H1 (cell line): ENCODE measurements around the gene SLC23A2. TPM values are rescaled to one million over a fixed set of nuclear protein-coding genes. Genes with fewer than 3 reads are reported as not detected.

Experiments
- CTCF ChIA-PET: fragments of 300-600 bp; sonication (Branson Sonifier 250); formaldehyde crosslinking; loops from one replicate; lab custom pipeline; 2021; ENCODE audit not compliant: partially characterized antibody; lab: Charles Lee
- POLR2A ChIA-PET: fragments of 300-600 bp; sonication (Branson Sonifier 250); formaldehyde crosslinking; loops from one replicate; lab custom pipeline; 2021; ENCODE audit warnings: inconsistent platforms; ENCODE audit not compliant: partially characterized antibody; lab: Charles Lee
- DNase-seq, 2 experiments: peaks; one replicate each; pipeline versions ENCODE4 v3.0.0 to v3.0.0-alpha.2; 2010 to 2022; ENCODE audit warnings: low spot score in 2 of 2, low read depth in 1 of 2, mixed read lengths in 1 of 2
- FAIRE-seq: peaks from 2 replicates; lab custom pipeline; 2011; peaks lifted over from hg19 to GRCh38; lab: Jason Lieb, UNC
- H2AFZ ChIP-seq: 2 replicates; pipeline ENCODE4 v1.8.1; 2012; ENCODE audit warnings: low read length, inconsistent platforms
- H2AK5ac ChIP-seq: 2 replicates; pipeline ENCODE4 v1.6.1; 2013; ENCODE audit warnings: low read depth, low read length
- H2BK120ac ChIP-seq: replicated peaks from 2 replicates; pipeline ENCODE3; 2013; ENCODE audit warnings: low read depth, low read length, inconsistent platforms
- H2BK12ac ChIP-seq: 2 replicates; pipeline ENCODE4 v1.6.1; 2013; ENCODE audit warnings: low read depth, low read length
- H2BK15ac ChIP-seq: 2 replicates; pipeline ENCODE4 v1.6.1; 2013; ENCODE audit warnings: low read length
- H2BK20ac ChIP-seq: 2 replicates; pipeline ENCODE4 v1.6.1; 2013; ENCODE audit warnings: low read length
- H2BK5ac ChIP-seq: 2 replicates; pipeline ENCODE4 v1.6.1; 2013; ENCODE audit warnings: low read depth, low read length
- H3K14ac ChIP-seq: 2 replicates; pipeline ENCODE4 v1.6.1; 2013; ENCODE audit warnings: inconsistent platforms; ENCODE audit not compliant: insufficient read length
- H3K18ac ChIP-seq: 2 replicates; pipeline ENCODE4 v1.6.1; 2013; ENCODE audit warnings: low read length; ENCODE audit errors: extremely low read depth
- H3K23ac ChIP-seq: 2 replicates; pipeline ENCODE4 v1.6.1; 2013; ENCODE audit warnings: inconsistent platforms; ENCODE audit not compliant: insufficient read length
- H3K23me2 ChIP-seq: 2 replicates; pipeline ENCODE4 v1.6.1; 2013; ENCODE audit warnings: low read depth, low read length
- H3K27ac ChIP-seq: 2 replicates; pipeline ENCODE4 v1.6.1; 2011; ENCODE audit warnings: low read depth, low read length, inconsistent platforms
- H3K27me3 ChIP-seq, 4 experiments: replicated peaks in 1 of 4; 1 replicate in 1 of 4; 2 replicates in 3 of 4; pipeline versions ENCODE4 v1.6.1 to v1.8.1; 2011 to 2013; ENCODE audit warnings: low read length in 3 of 4, mild to moderate bottlenecking in 3 of 4, inconsistent platforms in 2 of 4, mixed read lengths in 2 of 4, moderate library complexity in 1 of 4; ENCODE audit not compliant: control insufficient read depth in 3 of 4, insufficient read depth in 3 of 4; ENCODE audit errors: extremely low read depth in 1 of 4
- H3K36me3 ChIP-seq, 4 experiments: 2 replicates each; pipeline versions ENCODE4 v1.6.1 to v1.8.1; 2011 to 2013; ENCODE audit warnings: mild to moderate bottlenecking in 4 of 4, low read length in 3 of 4, moderate library complexity in 2 of 4, control low read depth in 1 of 4, inconsistent platforms in 1 of 4; ENCODE audit not compliant: insufficient read depth in 4 of 4, control insufficient read depth in 2 of 4
- H3K4ac ChIP-seq: replicated peaks from 2 replicates; pipeline ENCODE3; 2013; ENCODE audit warnings: low read length, low read depth, mixed read lengths, inconsistent platforms; ENCODE audit not compliant: insufficient read length
- H3K4me1 ChIP-seq, 4 experiments: replicated peaks in 1 of 4; 1 replicate in 1 of 4; 2 replicates in 3 of 4; pipeline versions ENCODE4 v1.6.1 to v1.8.1; 2011 to 2013; ENCODE audit warnings: low read length in 3 of 4, inconsistent platforms in 2 of 4, mixed read lengths in 1 of 4; ENCODE audit not compliant: insufficient read depth in 4 of 4, control insufficient read depth in 3 of 4
- H3K4me2 ChIP-seq, 2 experiments: 2 replicates each; pipeline versions ENCODE4 v1.6.1 to v1.8.1; 2011 to 2013; ENCODE audit warnings: low read depth in 2 of 2, low read length in 2 of 2, control low read depth in 1 of 2, inconsistent platforms in 1 of 2, mild to moderate bottlenecking in 1 of 2; ENCODE audit not compliant: insufficient read depth in 1 of 2
- H3K4me3 ChIP-seq, 4 experiments: fragments of 200-600, 300-600 bp in 1 of 4; sonication (generic), shearing (Covaris generic), sonication (Bioruptor Twin) in 1 of 4; 2 replicates each; pipeline versions ENCODE4 v1.5.1 to v1.8.1; 2011 to 2016; ENCODE audit warnings: low read length in 4 of 4, low read depth in 3 of 4, control low read depth in 2 of 4, inconsistent platforms in 2 of 4, mild to moderate bottlenecking in 2 of 4, mixed read lengths in 1 of 4, moderate library complexity in 1 of 4; ENCODE audit not compliant: insufficient read depth in 2 of 4; ENCODE audit errors: extremely low read depth in 1 of 4
- H3K56ac ChIP-seq: replicated peaks from 2 replicates; pipeline ENCODE3; 2013; ENCODE audit warnings: low read depth, mild to moderate bottlenecking, mixed read lengths, low read length, inconsistent platforms; ENCODE audit not compliant: insufficient read length
- H3K79me1 ChIP-seq: 2 replicates; pipeline ENCODE4 v1.6.1; 2013; ENCODE audit warnings: low read depth, low read length, control low read depth
- H3K79me2 ChIP-seq, 2 experiments: 2 replicates each; pipeline versions ENCODE4 v1.6.1 to v1.8.1; 2012 to 2013; ENCODE audit warnings: low read length in 2 of 2, mild to moderate bottlenecking in 2 of 2, inconsistent platforms in 1 of 2; ENCODE audit not compliant: insufficient read depth in 2 of 2, control insufficient read depth in 1 of 2
- H3K9ac ChIP-seq, 4 experiments: replicated peaks in 1 of 4; 1 replicate in 1 of 4; 2 replicates in 3 of 4; pipeline versions ENCODE4 v1.6.1 to v1.8.1; 2011 to 2013; ENCODE audit warnings: low read depth in 3 of 4, low read length in 3 of 4, control low read depth in 2 of 4, mild to moderate bottlenecking in 2 of 4, moderate library complexity in 2 of 4, inconsistent platforms in 1 of 4; ENCODE audit errors: extremely low read depth in 1 of 4
- H3K9me3 ChIP-seq, 2 experiments: 2 replicates each; pipeline versions ENCODE4 v1.6.1 to v1.8.1; 2012 to 2013; ENCODE audit warnings: mild to moderate bottlenecking in 2 of 2, moderate library complexity in 2 of 2, control low read depth in 1 of 2, inconsistent platforms in 1 of 2, low read depth in 1 of 2, low read length in 1 of 2, mixed read lengths in 1 of 2; ENCODE audit not compliant: insufficient read depth in 2 of 2
- H4K20me1 ChIP-seq, 2 experiments: replicated peaks in 1 of 2; 2 replicates each; pipeline versions ENCODE3 to v1.8.1; 2011 to 2013; ENCODE audit warnings: inconsistent platforms in 2 of 2, low read length in 2 of 2, mild to moderate bottlenecking in 1 of 2; ENCODE audit not compliant: insufficient read depth in 2 of 2, control insufficient read depth in 1 of 2
- H4K5ac ChIP-seq: 2 replicates; pipeline ENCODE4 v1.6.1; 2013; ENCODE audit warnings: low read length, low read depth, mixed read lengths, inconsistent platforms; ENCODE audit not compliant: insufficient read length
- H4K8ac ChIP-seq: 2 replicates; pipeline ENCODE4 v1.8.0; 2013; ENCODE audit warnings: mild to moderate bottlenecking, moderate library complexity, low read length, inconsistent platforms; ENCODE audit not compliant: insufficient read depth; ENCODE audit errors: extremely low read depth
- H4K91ac ChIP-seq: replicated peaks from 2 replicates; pipeline ENCODE3; 2013; ENCODE audit warnings: low read length, mixed read lengths, inconsistent platforms; ENCODE audit not compliant: insufficient read length
- ASH2L ChIP-seq: fragments of 200-600, 300-600 bp; sonication (generic); IDR thresholded peaks from one replicate; pipeline ENCODE4 v1.7.1; 2017; ENCODE audit warnings: low read length
- BACH1 ChIP-seq: IDR thresholded peaks from 2 replicates; pipeline ENCODE4 v1.6.1; 2012; ENCODE audit warnings: low read length, improper control_type of control experiment
- CBX5 ChIP-seq: fragments of 300-800, 300-1000 bp; sonication (generic); IDR thresholded peaks from 2 replicates; pipeline ENCODE4 v1.7.1; 2016; ENCODE audit warnings: antibody characterized with exemption, low read length, low read depth
- CBX8 ChIP-seq: fragments of 300-800, 300-1000 bp; sonication (generic); IDR thresholded peaks from 2 replicates; pipeline ENCODE4 v1.7.1; 2016; ENCODE audit warnings: low read depth, low read length, borderline replicate concordance
- CTBP2 ChIP-seq: IDR thresholded peaks from 2 replicates; pipeline ENCODE4 v1.7.0; 2011; ENCODE audit warnings: borderline replicate concordance, mild to moderate bottlenecking, moderate library complexity, mixed read lengths, low read length; ENCODE audit not compliant: insufficient read depth, insufficient read length
- EGR1 ChIP-seq: IDR thresholded peaks from 2 replicates; pipeline ENCODE4 v1.6.1; 2011; ENCODE audit warnings: low read depth, low read length, borderline replicate concordance
- GABPA ChIP-seq: IDR thresholded peaks from 2 replicates; pipeline ENCODE4 v1.6.1; 2011; ENCODE audit warnings: mild to moderate bottlenecking, low read length, moderate library complexity, borderline replicate concordance; ENCODE audit not compliant: insufficient read depth
- HDAC6 ChIP-seq: IDR thresholded peaks from one replicate; pipeline ENCODE4 v1.7.1; 2012; ENCODE audit warnings: low read depth, mild to moderate bottlenecking, inconsistent platforms, low read length, moderate library complexity
- KDM4A ChIP-seq: IDR thresholded peaks from one replicate; pipeline ENCODE4 v1.7.1; 2012; ENCODE audit warnings: low read depth, mild to moderate bottlenecking, moderate library complexity, low read length, inconsistent platforms; ENCODE audit not compliant: severe bottlenecking
- NRF1 ChIP-seq: IDR thresholded peaks from 2 replicates; pipeline ENCODE4 v1.6.1; 2011; ENCODE audit warnings: mild to moderate bottlenecking, low read depth, low read length, improper control_type of control experiment
- RBBP5 ChIP-seq: IDR thresholded peaks from 2 replicates; pipeline ENCODE4 v1.7.1; 2012; ENCODE audit warnings: low read depth, mild to moderate bottlenecking, inconsistent platforms, low read length, moderate library complexity, borderline replicate concordance
- SAP30 ChIP-seq: fragments of 300-600 bp; sonication (generic); IDR thresholded peaks from 2 replicates; pipeline ENCODE4 v1.7.1; 2012; ENCODE audit warnings: low read length, moderate library complexity, mild to moderate bottlenecking, inconsistent platforms; ENCODE audit not compliant: insufficient read depth, insufficient replicate concordance
- SP4 ChIP-seq: IDR thresholded peaks from 2 replicates; pipeline ENCODE4 v1.6.1; 2012; ENCODE audit warnings: low read length, inconsistent platforms
- TAF1 ChIP-seq: IDR thresholded peaks from 2 replicates; pipeline ENCODE4 v1.6.1; 2011; ENCODE audit warnings: mild to moderate bottlenecking, low read depth, low read length
- TBP ChIP-seq: IDR thresholded peaks from 2 replicates; pipeline ENCODE4 v1.6.1; 2011; ENCODE audit warnings: low read depth, low read length, improper control_type of control experiment
- WGBS, 2 experiments: shearing (Covaris generic) in 1 of 2; methylation state at CpG; one replicate each; pipeline versions ENCODE4 v1.1.6 to v1.1.7; 2013 to 2015; ENCODE audit warnings: low lambda C conversion rate in 2 of 2, mixed read lengths in 2 of 2, inconsistent platforms in 1 of 2, low coverage in 1 of 2, missing lambda C conversion rate in 1 of 2; ENCODE audit not compliant: insufficient replicate concordance in 2 of 2, insufficient coverage in 1 of 2, insufficient read length in 1 of 2; ENCODE audit errors: extremely low coverage in 1 of 2, missing lambda C conversion rate in 1 of 2; 5-methylcytosine and 5-hydroxymethylcytosine counted together
- polyA plus RNA-seq, 7 experiments: library from polyadenylated mRNA; depleted of rRNA in 3 of 7; stranded (reverse) in 5 of 7; unstranded in 2 of 7; fragments of >200 nt in 5 of 7; fragments of 200-250 nt in 2 of 7; gene quantifications; 1 replicate in 5 of 7; 2 replicates in 1 of 7; 4 replicates in 1 of 7; pipeline versions ENCODE4 v1.2.1 to v1.2.3, GENCODE V29; 2011 to 2013; ENCODE audit warnings: missing spikeins in 2 of 7, mixed read lengths in 2 of 7
- total RNA-seq: library from RNA; stranded (reverse); fragmentation: NEBNext Ultra II Directional; extraction: Animal tissue kit (Norgen Biotek cat#: 25700); gene quantifications from 2 replicates; pipeline ENCODE4 v1.2.1, GENCODE V29; 2021

The SLC23A2 gene
- total and polyA plus RNA-seq, 2 of the 8 experiments (the other 6 are each of a cell fraction or from before 2014, with no cell fraction given), result 17.0 to 18.6 TPM

GRCh38 chr20:4905195-4905594 is 96.1 kb downstream of the SLC23A2 start:
- H3K18ac ChIP-seq, result no peak overlapping the region
- H3K27ac ChIP-seq, result no peak overlapping the region
- H3K23ac ChIP-seq, result no peak overlapping the region
- no peaks in the 10 kb centered on the region for H3K4me1 ChIP-seq
- no peaks in the 10 kb centered on the region for H3K27me3 ChIP-seq
- H4K8ac ChIP-seq, result no peak overlapping the region
- H2BK12ac ChIP-seq, result no peak overlapping the region
- no peak overlapping the region for H2BK20ac ChIP-seq
- H3K14ac ChIP-seq, result no peak overlapping the region
- ChIA-PET CTCF (interaction anchor here (0.8 to 1.6 kb wide), 3 partner anchors 27 to 45 kb away, joined by 3 to 5 read pairs (median 4); no protein-coding TSS in a partner anchor), POLR2A (interaction anchor here (1.0 kb wide), 1 partner anchor 157 kb away, joined by 3 read pairs; no protein-coding TSS in a partner anchor)
- no peaks in the 10 kb centered on the region for H4K20me1 ChIP-seq
- no peak overlapping the region for H2AK5ac ChIP-seq
- no peak overlapping the region for H2BK5ac ChIP-seq
- no peaks in the 10 kb centered on the region for H3K23me2 ChIP-seq
- H2AFZ ChIP-seq, result no peak overlapping the region
- FAIRE-seq, result no peak
- no peak for DNase-seq
- no peak overlapping the region for H4K91ac ChIP-seq
- H3K4me3 ChIP-seq, result no peak overlapping the region
- WGBS, 2 experiments, result 93% methylated on average over 3 of the region's 4 CpGs; no CpG with 5 or more reads in 1 of the 2 experiments
- no peak overlapping the region for H4K5ac ChIP-seq
- H2BK15ac ChIP-seq, result no peak overlapping the region
- H3K79me2 ChIP-seq, result no peaks in the 10 kb centered on the region
- no peak overlapping the region for H3K4ac ChIP-seq
- 0 out of 8 replicates have a peak, but pooled peaks cover 0 to 2% (median 0%) of the 10 kb centered on the region in 4 experiments for H3K36me3 ChIP-seq
- H2BK120ac ChIP-seq, result no peak overlapping the region
- no peak overlapping the region for H3K9ac ChIP-seq
- no peak overlapping the region for H3K4me2 ChIP-seq
- H3K79me1 ChIP-seq, result no peaks in the 10 kb centered on the region
- no peak overlapping the region for H3K56ac ChIP-seq
- peaks cover 0 to 3% of the 10 kb centered on the region in 2 experiments; a peak in 2 of 4 replicates for H3K9me3 ChIP-seq
- TF ChIP-seq HDAC6 (no peak), GABPA (no peak), SP4 (no peak), NRF1 (no peak), EGR1 (no peak), RBBP5 (no peak), TAF1 (no peak), SAP30 (no peak), CTBP2 (no peak), CBX5 (no peak), ASH2L (no peak), KDM4A (no peak), BACH1 (no peak), CBX8 (no peak), TBP (no peak)
